ENCODE measurements around the gene PCOLCE2. TPM values are rescaled to one million over a fixed set of nuclear protein-coding genes. Genes with fewer than 3 reads are reported as not detected.

The PCOLCE2 gene
- total and polyA plus RNA-seq, 10 of the 15 experiments (the other 5 are each of a cell fraction or from before 2014, with no cell fraction given), result 0.11 to 7.6 (median 0.40) TPM

DNA sequence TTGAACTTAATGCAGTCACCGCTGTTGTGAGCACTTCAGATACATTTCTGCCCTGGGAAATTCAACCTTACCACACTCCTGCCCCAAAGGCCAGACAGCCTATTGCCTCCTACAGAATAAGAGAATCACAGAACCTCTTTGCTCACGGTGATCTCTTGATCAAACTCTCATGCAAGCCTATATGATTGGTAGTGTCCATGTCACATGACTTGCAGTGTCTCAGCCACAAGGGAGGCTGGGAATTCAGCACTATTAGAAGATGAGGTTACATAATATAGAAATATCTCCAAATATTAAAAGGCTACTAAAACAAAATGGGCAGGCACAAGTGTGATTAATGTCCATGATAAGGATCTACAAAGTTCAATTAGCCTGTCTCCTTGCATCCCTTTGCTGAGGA lies 3.8 kb upstream of the PCOLCE2 start (continued):
- TF ChIP-seq, protein P1, sequence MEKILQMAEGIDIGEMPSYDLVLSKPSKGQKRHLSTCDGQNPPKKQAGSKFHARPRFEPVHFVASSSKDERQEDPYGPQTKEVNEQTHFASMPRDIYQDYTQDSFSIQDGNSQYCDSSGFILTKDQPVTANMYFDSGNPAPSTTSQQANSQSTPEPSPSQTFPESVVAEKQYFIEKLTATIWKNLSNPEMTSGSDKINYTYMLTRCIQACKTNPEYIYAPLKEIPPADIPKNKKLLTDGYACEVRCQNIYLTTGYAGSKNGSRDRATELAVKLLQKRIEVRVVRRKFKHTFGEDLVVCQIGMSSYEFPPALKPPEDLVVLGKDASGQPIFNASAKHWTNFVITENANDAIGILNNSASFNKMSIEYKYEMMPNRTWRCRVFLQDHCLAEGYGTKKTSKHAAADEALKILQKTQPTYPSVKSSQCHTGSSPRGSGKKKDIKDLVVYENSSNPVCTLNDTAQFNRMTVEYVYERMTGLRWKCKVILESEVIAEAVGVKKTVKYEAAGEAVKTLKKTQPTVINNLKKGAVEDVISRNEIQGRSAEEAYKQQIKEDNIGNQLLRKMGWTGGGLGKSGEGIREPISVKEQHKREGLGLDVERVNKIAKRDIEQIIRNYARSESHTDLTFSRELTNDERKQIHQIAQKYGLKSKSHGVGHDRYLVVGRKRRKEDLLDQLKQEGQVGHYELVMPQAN (conservative IDR thresholded peaks at IDR 0.05), result no peak
- TF ChIP-seq RUNX3 (IDR thresholded peaks at IDR 0.05; ENCODE audit: low read length), result no peak

DNA sequence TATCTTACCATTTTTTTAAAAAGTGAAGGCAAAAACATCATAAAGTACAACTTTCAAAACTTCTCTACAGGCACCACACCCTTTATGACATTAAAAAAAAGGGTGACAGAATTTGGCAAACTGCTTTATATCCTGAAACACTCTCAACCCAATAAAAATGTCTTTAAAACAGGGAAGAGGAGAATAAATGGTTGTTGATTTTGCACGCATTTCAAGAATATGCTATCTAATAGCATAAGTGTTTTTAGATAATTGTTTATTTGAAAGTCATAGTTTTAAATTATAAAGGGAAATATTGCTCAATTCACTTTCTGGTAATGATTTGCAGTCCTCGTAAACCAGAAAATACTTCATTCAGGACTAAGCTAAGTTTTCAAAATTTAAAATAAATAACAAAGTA lies 1.7 kb upstream of the PCOLCE2 start:
- SMC1A ChIA-PET (ENCODE audit: uncharacterized antibody, unreplicated experiment), result interaction anchor here (1.0 kb wide), 1 partner anchor 13 kb away, joined by 4 read pairs; no protein-coding TSS in a partner anchor
- ATAC-seq, result no peak
- in situ Hi-C loops (cut with MboI), result no loop called here
- Histone ChIP-seq H3K4me3 (no peak overlapping the region), H3K9ac (ENCODE audit: control insufficient read depth, insufficient read depth, low read length) (no peak overlapping the region), H3K4me2 (ENCODE audit: control insufficient read depth, insufficient read depth) (no peak overlapping the region), H4K20me1 (ENCODE audit: control insufficient read depth, insufficient read depth) (no peaks in the 10 kb centered on the region), H3K36me3 (ENCODE audit: control insufficient read depth in 2 of 2, insufficient read depth in 2 of 2, low read length in 1 of 2) (no peaks in the 10 kb centered on the region), H3K27me3 (replicated peaks in 1 of 2; ENCODE audit: control insufficient read depth in 2 of 2, insufficient read depth in 2 of 2, low read length in 1 of 2) (peaks cover 8 to 20% of the 10 kb centered on the region in 2 experiments), H3K27ac (ENCODE audit: control insufficient read depth, insufficient read depth) (no peak overlapping the region), H3K79me2 (ENCODE audit: control insufficient read depth, insufficient read depth, low read length) (no peaks in the 10 kb centered on the region), H3K9me3 (replicated peaks; ENCODE audit: control insufficient read depth, insufficient read depth, low read length) (no peaks in the 10 kb centered on the region), H3K4me1 (ENCODE audit: control insufficient read depth, insufficient read depth, low read length) (no peaks in the 10 kb centered on the region), H2AFZ (ENCODE audit: control insufficient read depth, low read depth, low read length) (no peak overlapping the region)
- POLR2A ChIA-PET, result no interaction called here
- no peak for TF ChIP-seq CBX3 (IDR thresholded peaks at IDR 0.05; ENCODE audit: borderline replicate concordance, low read depth)
- TF ChIP-seq SP1 (IDR thresholded peaks at IDR 0.05; ENCODE audit: low read depth, low read length), result no peak
- TF ChIP-seq GABPA (IDR thresholded peaks at IDR 0.05; ENCODE audit: low read depth), result no peak
- TF ChIP-seq SMAD5 (IDR thresholded peaks at IDR 0.05; ENCODE audit: low read depth), result no peak
- TF ChIP-seq EED (IDR thresholded peaks at IDR 0.05; ENCODE audit: low read depth), result no peak
- TF ChIP-seq MTA2 (IDR thresholded peaks at IDR 0.05; ENCODE audit: low read depth), result no peak
- TF ChIP-seq NFYA (IDR thresholded peaks at IDR 0.05; ENCODE audit: borderline replicate concordance, low read depth, low read length), result no peak
- TF ChIP-seq SMC3 (IDR thresholded peaks at IDR 0.05; ENCODE audit: borderline replicate concordance, low read length), result no peak
- no peak for TF ChIP-seq STAT3 (IDR thresholded peaks at IDR 0.05; ENCODE audit: low read depth, low read length)
- TF ChIP-seq RUNX3 (IDR thresholded peaks at IDR 0.05; ENCODE audit: low read length), result no peak
- TF ChIP-seq, protein P2, sequence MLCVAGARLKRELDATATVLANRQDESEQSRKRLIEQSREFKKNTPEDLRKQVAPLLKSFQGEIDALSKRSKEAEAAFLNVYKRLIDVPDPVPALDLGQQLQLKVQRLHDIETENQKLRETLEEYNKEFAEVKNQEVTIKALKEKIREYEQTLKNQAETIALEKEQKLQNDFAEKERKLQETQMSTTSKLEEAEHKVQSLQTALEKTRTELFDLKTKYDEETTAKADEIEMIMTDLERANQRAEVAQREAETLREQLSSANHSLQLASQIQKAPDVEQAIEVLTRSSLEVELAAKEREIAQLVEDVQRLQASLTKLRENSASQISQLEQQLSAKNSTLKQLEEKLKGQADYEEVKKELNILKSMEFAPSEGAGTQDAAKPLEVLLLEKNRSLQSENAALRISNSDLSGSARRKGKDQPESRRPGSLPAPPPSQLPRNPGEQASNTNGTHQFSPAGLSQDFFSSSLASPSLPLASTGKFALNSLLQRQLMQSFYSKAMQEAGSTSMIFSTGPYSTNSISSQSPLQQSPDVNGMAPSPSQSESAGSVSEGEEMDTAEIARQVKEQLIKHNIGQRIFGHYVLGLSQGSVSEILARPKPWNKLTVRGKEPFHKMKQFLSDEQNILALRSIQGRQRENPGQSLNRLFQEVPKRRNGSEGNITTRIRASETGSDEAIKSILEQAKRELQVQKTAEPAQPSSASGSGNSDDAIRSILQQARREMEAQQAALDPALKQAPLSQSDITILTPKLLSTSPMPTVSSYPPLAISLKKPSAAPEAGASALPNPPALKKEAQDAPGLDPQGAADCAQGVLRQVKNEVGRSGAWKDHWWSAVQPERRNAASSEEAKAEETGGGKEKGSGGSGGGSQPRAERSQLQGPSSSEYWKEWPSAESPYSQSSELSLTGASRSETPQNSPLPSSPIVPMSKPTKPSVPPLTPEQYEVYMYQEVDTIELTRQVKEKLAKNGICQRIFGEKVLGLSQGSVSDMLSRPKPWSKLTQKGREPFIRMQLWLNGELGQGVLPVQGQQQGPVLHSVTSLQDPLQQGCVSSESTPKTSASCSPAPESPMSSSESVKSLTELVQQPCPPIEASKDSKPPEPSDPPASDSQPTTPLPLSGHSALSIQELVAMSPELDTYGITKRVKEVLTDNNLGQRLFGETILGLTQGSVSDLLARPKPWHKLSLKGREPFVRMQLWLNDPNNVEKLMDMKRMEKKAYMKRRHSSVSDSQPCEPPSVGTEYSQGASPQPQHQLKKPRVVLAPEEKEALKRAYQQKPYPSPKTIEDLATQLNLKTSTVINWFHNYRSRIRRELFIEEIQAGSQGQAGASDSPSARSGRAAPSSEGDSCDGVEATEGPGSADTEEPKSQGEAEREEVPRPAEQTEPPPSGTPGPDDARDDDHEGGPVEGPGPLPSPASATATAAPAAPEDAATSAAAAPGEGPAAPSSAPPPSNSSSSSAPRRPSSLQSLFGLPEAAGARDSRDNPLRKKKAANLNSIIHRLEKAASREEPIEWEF (IDR thresholded peaks at IDR 0.05; ENCODE audit: insufficient replicate concordance, low read depth, low read length), result no peak
- no peak for TF ChIP-seq CBX5 (IDR thresholded peaks at IDR 0.05; ENCODE audit: low read depth)
- TF ChIP-seq, protein P3, sequence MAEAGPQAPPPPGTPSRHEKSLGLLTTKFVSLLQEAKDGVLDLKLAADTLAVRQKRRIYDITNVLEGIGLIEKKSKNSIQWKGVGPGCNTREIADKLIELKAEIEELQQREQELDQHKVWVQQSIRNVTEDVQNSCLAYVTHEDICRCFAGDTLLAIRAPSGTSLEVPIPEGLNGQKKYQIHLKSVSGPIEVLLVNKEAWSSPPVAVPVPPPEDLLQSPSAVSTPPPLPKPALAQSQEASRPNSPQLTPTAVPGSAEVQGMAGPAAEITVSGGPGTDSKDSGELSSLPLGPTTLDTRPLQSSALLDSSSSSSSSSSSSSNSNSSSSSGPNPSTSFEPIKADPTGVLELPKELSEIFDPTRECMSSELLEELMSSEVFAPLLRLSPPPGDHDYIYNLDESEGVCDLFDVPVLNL (IDR thresholded peaks at IDR 0.05; ENCODE audit: low read depth, low read length), result no peak
- TF ChIP-seq YY1 (IDR thresholded peaks at IDR 0.05; ENCODE audit: low read depth, low read length), result no peak
- no peak for TF ChIP-seq BRCA1 (IDR thresholded peaks at IDR 0.05; ENCODE audit: low read depth, low read length)
- no peak for TF ChIP-seq EZH2 (IDR thresholded peaks at IDR 0.05; ENCODE audit: borderline replicate concordance, control insufficient read depth, low read depth, low read length)
- CTCF ChIA-PET, result interaction anchor here (2.0 kb wide), 1 partner anchor 97 kb away, joined by 5 read pairs; no protein-coding TSS in a partner anchor
- 73% methylated on average over 2 of the region's 2 CpGs for WGBS (ENCODE audit: insufficient coverage, insufficient replicate concordance, low lambda C conversion rate, missing lambda C conversion rate)
- intact Hi-C loops (cut with micrococcal nuclease; ENCODE audit: unreplicated experiment), result no loop called here
- RAD21 ChIA-PET (ENCODE audit: unreplicated experiment), result no interaction called here
- no peak for DNase-seq (ENCODE audit: low read depth, low spot score)
- BruUV-seq (replicated peaks), result no TSS peak
- FAIRE-seq, result no peak

Measured in GM12878 (cell line).